Left cardiac atrium (tissue), 4 donors: ENCODE results near the gene ZNF100. TPM values are rescaled to one million over a fixed set of nuclear protein-coding genes. Genes with fewer than 3 reads are reported as not detected.
"Not testable (repeated sequence)": the region's sequence is repeated elsewhere in the genome, so short reads cannot be mapped to it uniquely, and the experiment has no call there.

ENCODE experiments used
- ATAC-seq, 2 donors: fragments of 200-7000 bp; cut with Tn5 transposase; one replicate each; pipeline ENCODE4 v1.9.1; 2020; ENCODE audit warnings: mild to moderate bottlenecking in 2 of 2, moderate library complexity in 2 of 2
- DNase-seq: peaks from one replicate; pipeline ENCODE4 v3.0.0-alpha.2; 2020
- intact Hi-C, 2 donors: fragments of 100-400 bp; cut with DNase I; formaldehyde crosslinking; loops; one replicate each; pipeline versions ENCODE4 v1.14.1 to v1.15.1; 2022 to 2023
- total RNA-seq, 2 donors: library from RNA; stranded (reverse); fragmentation: NEBNext Ultra II Directional; extraction: Animal tissue kit (Norgen Biotek cat#: 25700); gene quantifications; one replicate each; pipeline ENCODE4 v1.2.1, GENCODE V29; 2021
- donor health status: DM: no; HTN: yes; CAD: no.
- donor health status: DM: no; HTN: yes; CAD: no; lungs with severe emphysema.
- donor health status: DM: yes; HTN: yes; CAD: no.
- donor health status: Dilated cardiomyopathy.

Gene ZNF100
- total RNA-seq, 2 donors from 2014 or later: 7.2 to 9.2 TPM

DNA sequence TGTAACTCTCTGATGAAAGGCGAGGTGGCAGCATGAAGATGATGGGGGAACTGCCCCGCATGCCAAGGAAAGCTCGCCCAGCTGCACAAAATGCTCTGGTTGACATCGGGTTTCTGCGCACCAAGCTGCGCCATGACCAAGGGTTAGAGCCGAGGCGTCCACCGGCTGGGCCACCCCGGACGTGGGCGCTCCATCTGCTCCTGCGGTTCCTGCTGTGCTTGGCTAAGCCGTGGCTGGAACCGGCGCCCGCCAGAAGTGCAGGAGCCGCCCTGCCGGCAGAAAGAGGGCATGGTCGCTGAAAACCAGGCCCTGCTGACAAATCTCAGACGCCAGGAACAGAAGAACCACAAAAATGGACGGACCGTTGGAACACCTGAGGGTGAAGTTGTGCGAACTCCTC lies 57.9 kb downstream of the ZNF100 start:
- intact Hi-C loops: no loop called here
- DNase-seq (no peak), ATAC-seq (no peak)

DNA sequence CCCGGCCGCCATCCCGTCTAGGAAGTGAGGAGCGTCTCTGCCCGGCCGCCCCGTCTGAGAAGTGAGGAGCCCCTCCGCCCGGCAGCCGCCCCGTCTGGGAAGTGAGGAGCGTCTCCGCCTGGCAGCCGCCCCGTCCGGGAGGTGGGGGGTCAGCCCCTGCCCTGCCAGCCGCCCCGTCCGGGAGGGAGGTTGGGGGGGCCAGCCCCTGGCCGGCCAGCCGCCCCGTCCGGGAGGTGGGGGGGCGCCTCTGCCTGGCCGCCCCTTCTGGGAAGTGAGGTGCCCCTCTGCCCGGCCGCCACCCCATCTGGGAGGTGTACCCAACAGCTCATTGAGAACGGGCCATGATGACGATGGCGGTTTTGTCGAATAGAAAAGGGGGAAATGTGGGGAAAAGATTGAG lies 59.5 kb downstream of the ZNF100 start:
- intact Hi-C loops, DNase-seq, ATAC-seq: not testable (repeated sequence)

DNA sequence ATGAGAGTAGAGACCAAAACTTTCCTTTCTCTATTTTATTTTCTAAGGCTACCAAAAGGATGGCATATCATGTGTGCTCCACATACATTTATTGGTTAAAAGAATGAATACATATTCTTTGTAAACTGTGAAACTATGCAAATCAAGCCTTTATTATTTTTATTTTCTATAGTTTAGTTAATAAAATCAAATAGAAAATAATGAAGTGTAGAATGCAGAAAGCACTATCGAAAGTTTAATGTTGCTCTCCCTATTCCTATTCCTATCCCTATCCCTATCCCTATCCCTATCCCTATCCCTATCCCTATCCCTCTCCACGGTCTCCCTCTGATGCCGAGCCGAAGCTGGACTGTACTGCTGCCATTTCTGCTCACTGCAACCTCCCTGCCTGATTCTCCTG lies 60.3 kb downstream of the ZNF100 start:
- DNase-seq: no peak
- no peak for ATAC-seq
- intact Hi-C loops: no loop called here

DNA sequence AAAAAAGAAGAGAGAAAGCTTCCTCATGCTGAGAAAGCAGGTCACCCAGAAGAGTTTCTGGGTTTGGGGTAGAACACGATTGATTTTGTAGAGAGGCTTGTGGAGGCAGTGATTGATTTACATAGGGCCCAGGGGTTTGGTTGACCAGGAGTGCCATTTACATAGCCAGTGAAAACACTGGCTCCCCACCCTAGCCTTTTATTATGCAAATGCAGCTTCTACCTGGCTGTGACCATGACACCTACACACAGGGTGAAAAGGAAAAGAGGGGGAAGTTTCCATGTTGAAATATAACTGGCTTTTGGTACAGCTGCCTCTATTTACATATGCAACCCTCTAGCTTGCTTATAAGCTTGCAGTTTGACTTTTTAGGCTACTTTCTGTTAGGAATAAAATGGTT lies 62.0 kb downstream of the ZNF100 start:
- DNase-seq: no peak
- intact Hi-C loops: no loop called here
- ATAC-seq: no peak

DNA sequence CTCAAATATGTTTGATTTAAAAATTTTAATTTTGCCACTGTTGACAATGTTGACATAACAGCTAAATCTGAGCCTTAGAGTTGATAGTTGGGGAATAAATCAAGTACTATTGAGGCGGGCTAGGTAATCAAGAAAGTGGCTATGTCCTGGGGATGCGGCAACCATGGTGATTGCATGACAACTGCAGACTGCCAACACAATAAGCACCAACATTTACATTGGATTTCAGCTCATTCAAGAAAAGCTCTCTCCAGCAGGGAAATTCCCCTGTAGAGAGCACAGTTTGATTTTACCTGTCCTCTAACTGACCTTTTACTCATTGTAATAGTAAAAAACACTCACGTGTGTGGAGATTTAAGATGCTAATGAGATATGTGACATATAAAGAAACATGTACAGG lies 63.1 kb downstream of the ZNF100 start:
- no peak for ATAC-seq
- no peak for DNase-seq
- intact Hi-C loops: no loop called here

DNA sequence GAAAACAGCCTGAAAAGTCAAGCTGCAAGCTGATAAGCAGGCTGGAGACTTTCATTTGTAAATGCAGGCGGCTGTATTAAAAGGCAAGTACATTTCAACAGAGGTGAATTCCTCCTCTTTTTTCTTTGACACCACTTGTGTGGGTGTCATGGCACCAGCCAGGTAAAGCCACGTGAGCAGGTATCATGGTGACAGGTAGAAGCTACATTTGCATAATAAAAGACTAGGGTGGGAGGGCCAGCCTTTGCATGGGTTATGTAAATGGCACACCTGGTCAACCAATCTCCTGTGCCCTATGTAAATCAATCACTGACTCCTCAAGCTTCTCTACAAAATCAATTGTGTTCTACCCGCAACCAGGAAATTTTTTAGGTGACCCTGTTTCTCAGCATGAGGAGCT lies 68.2 kb downstream of the ZNF100 start:
- DNase-seq (no peak), ATAC-seq (no peak)
- intact Hi-C loops: loop anchor here in 1 of 2 donors (10.0 kb wide), 1 partner anchor 494 kb away; no protein-coding TSS in a partner anchor

DNA sequence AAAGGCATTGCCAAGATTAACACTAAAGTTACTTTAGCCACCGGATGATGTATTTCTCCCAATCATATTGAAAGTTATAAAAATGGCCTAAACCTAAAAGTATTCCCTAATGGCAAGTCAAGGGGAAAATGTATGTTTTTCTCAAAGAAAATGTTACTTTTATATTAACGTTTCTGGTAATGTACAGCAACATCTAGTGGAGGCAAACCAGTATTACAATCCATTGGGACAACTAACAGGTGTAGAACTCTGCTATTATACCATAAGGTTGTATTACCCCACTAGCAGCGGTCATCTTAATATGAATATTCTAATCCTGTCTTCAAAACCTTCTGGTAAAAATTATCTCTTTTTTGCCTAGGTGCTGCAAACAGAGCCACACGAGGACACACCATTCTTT lies 69.2 kb downstream of the ZNF100 start:
- intact Hi-C loops: loop anchor here in 1 of 2 donors (10.0 kb wide), 1 partner anchor 493 kb away; no protein-coding TSS in a partner anchor
- no peak for DNase-seq
- peak; percentile 68 to 79 for ATAC-seq

DNA sequence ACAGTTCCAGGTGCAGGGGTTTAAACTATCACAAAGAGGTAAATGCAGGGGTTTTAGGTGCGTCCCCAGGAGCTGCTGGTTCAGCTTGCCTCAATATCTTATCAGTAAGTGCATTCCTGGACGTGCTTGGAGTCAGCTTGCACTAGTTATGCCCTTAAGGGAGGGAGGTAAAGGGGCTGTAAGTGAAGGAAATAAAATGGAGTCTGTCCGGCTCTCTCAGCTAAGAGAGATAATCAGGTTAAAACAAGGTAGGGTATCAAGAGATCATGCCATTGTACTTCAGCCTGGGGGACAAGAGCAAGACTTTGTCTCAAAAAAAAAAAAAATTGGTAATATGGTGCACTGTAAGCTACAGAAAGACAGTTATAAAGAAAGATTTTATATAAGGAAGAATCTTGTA lies 69.7 kb downstream of the ZNF100 start:
- peak in 1 of 2 donors; percentile 44 for ATAC-seq
- intact Hi-C loops: loop anchor here in 1 of 2 donors (10.0 kb wide), 1 partner anchor 493 kb away; no protein-coding TSS in a partner anchor

DNA sequence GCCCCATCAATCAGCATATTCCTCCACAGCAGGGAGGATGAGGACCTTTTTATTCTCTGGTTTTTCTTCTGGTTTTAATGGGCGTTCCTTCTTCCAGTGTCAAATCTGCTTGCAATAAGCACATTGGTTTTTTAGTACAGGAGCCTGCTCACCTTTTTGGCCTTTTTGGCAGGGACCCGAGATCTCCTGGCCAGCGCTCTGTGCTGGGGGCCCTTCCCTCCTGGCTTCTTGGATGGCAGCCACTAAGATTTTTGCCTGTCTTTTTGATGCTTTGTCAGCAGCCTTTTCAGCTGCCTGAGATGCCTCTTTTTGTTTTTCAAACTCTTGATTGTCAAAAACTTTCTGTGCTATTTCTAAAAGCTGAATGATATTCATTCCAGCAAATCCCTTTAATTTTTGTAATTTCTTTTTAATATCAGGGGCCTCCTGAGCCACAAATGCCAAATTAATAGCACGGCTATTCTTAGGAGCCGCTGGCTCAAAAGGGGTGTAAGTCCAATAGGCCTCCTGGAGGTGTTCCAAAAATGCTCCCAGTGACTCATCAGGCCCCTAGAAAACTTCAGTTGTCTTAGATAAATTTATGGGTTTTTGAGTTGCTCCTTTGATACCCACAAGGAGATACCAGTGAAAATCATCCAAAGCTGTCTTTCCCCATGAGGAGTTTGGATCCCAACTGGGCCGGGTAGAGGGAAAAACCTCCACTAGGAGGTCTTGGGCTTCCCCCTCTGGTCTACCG lies 73.0 kb downstream of the ZNF100 start:
- ATAC-seq (peak in 1 of 2 donors; percentile 37), DNase-seq (no peak)
- intact Hi-C loops: loop anchor here in 1 of 2 donors (10.0 kb wide), 1 partner anchor 490 kb away; no protein-coding TSS in a partner anchor

More for the DNA sequence above, 69.7 kb downstream of the ZNF100 start:
- DNase-seq: no peak

DNA sequence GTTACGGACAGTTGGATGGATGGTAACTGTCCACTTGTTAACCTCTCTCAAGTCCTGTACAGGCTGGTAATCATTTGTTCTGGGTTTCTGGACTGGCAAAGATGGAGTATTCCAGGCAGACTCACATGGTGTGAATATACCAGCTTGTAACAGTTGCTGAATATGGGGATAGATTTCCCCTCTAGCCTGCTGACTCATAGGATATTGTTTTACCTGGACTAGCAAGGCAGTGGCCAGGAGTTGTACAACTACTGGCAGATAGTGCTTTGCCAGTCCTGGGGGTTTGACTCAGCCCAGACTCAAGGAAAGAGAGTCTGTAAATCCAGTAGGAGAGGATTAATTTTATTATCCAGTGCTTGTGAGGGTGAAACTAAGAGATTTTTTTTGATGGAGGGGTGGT lies 74.0 kb downstream of the ZNF100 start:
- peak in 1 of 2 donors; percentile 21 for ATAC-seq
- intact Hi-C loops: loop anchor here in 1 of 2 donors (10.0 kb wide), 1 partner anchor 489 kb away; no protein-coding TSS in a partner anchor
- no peak for DNase-seq

DNA sequence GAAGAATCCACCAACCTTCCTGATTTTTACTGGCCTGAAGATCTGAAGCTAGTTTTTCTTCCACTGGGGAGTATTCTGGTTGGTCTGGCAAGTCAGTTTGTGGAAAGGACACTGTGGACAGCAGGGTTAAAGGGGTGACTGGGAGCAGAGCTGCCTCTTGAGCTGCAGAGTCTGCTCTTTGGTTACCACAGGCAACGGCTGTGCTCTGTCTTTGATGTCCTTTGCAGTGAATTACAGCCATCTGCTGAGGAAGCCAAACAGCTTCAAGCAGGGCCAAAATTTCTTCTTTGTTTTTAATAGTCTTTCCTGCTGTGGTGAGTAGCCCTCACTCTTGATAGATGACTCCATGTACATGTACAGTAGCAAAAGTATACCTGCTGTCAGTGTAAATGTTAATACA lies 75.7 kb downstream of the ZNF100 start:
- intact Hi-C loops: loop anchor here in 1 of 2 donors (10.0 kb wide), 1 partner anchor 487 kb away; no protein-coding TSS in a partner anchor
- DNase-seq (no peak), ATAC-seq (no peak)

DNA sequence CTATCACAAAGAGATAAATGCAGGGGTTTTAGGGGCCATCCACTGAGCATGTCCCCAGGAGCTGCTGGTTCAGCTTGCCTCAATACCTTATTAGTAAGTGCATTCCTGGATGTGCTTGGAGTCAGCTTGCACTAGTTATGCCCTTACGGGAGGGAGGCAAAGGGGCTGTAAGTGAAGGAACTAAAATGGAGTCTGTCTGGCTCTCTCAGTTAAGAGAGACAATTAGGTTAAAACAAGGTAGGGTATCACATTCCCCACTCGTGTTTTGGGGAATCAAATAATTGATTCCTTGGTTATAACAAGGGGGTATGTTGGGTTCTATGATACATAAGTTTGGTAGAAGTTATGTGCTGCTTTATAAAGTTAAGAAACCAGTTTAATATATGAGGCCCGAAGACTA lies 78.9 kb downstream of the ZNF100 start:
- intact Hi-C loops: no loop called here
- ATAC-seq (no peak), DNase-seq (no peak)

DNA sequence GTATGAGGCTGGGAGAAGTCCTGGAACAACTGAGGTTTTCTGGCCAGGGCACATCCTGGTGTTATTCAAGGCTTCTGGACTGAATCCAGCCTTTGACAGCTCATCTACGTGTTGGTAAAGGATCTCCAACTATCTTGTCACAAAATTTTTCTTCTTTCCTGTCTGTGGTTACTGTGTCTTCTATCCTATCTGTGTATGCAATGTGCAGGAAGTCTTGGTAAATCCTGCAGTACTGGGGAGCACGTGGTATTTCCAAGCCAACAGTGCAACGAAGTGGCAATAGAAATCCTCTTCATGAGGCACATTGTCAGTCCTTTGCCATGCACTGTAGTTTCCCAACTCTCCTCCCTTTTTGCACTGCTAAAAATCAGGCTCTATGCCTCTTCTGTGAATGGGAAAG lies 86.7 kb downstream of the ZNF100 start:
- ATAC-seq (no peak), DNase-seq (no peak)
- intact Hi-C loops: no loop called here

DNA sequence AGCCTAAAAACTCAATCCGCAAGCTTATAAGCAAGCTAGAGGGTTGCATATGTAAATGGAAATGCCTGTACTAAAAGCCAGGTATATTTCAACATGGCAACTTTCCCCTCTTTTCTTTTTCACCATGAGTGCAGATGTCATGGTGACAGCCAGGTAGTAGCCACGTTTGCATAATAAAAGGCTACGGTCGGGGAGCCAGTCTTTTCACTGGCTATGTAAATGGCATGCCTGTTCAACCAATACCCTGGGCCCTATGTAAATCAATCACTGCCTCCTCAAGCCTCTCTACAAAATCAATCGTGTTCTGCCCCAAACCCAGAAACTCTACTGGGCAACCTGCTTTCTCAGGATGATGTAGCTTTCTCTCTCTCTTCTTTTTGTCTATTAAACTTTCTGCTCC lies 87.4 kb downstream of the ZNF100 start:
- intact Hi-C loops: no loop called here
- DNase-seq: no peak
- ATAC-seq: no peak

DNA sequence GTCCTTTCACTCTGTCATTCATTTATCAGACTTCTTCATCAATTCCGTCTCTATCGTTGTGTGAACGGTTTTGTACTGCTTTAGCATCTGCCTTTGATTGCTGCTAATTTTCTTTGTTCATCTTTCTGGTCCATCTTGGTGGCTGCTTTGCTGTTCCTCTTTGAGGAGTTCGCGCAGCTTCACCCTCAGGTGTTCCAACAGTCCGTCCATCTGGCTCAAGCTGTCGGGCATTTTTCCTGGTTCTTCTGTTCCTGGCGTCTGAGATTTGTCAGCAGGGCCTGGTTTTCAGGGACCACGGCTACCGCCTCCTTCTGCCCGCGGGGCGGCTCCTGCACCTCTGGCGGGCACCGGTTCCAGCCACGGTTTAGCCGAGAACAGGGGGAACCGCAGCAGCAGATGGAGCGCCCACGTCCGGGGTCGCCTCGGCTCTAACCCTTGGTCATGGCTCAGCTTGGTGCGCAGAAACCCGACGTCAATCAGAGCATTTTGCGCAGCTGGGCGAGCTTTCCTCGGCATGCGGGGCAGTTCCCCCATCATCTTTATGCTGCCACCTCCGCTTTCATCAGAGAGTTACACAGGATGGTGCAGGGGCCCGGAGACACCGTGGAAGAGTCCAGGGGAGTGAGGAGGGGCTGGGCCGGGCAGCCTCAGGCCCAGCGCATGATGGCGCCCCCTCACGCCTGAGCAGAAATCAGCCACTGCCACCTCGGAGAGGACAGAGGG lies 89.5 kb downstream of the ZNF100 start:
- intact Hi-C loops: no loop called here
- ATAC-seq: peak; percentile 71 to 79
- no peak for DNase-seq

DNA sequence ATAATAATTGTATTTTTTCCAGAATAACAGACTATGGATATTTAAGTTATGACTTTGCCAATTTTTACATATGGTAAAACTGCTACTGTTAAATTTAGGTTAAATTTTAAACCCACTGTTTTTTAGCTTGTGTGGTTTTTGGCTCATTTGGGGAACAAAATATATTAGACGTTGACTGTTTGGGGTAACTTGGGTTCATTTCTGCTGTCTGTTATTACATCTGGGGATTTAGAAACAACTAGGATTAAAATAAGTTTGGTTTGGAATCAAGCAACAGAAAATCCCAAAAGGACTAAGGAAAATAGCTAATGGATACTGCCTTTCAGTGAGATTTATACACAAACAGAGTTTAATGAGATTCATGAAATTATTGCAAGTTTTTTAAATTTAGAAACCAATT lies 92.9 kb downstream of the ZNF100 start:
- no peak for ATAC-seq
- no peak for DNase-seq
- intact Hi-C loops: no loop called here

DNA sequence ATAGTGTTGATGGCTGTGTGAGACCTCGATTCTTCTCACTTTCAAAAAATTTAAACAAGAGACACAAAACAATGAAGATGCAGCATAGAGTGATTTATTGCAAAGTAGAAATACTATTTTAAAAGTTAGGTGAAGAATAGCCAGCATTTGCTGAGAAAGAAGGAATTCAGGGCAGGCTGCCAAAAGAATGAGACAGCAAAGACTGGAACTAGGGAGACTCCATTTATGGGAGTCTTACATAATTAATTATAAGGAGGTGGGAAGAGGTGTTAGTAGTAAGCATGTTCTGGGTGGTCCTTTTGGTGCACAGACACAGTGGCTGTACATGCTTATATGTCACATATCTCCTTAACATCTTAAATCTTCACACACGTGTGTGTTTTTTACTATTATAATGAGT lies 93.9 kb downstream of the ZNF100 start:
- ATAC-seq (peak in 1 of 2 donors; percentile 67), DNase-seq (peak; percentile 29)
- intact Hi-C loops: not testable (repeated sequence)
